Lung (tissue), 12 donors: Measurements from ENCODE around the gene MT1E. TPM values are rescaled to one million over a fixed set of nuclear protein-coding genes. Genes with fewer than 3 reads are reported as not detected.

ENCODE experiments used
- ATAC-seq: fragments of 200-7000 bp; cut with Tn5 transposase; one replicate; pipeline ENCODE4 v1.9.1; 2020; ENCODE audit warnings: moderate number of reproducible peaks; ENCODE audit not compliant: insufficient read depth, low FRiP score
- DNase-seq, 3 donors: peaks; one replicate each; pipeline ENCODE4 v3.0.0-alpha.2; 2013 to 2017
- H3K27ac ChIP-seq, 2 donors: one replicate each; pipeline ENCODE4 v1.5.1; 2013; ENCODE audit warnings: mild to moderate bottlenecking in 2 of 2, moderate library complexity in 2 of 2, control low read depth in 1 of 2, inconsistent platforms in 1 of 2, low read depth in 1 of 2, low read length in 1 of 2
- H3K27me3 ChIP-seq, 3 donors: one replicate each; pipeline ENCODE4 v1.5.1; 2013; ENCODE audit warnings: low read length in 2 of 3; ENCODE audit not compliant: control insufficient read depth in 3 of 3, insufficient read depth in 3 of 3
- H3K36me3 ChIP-seq, 4 donors: one replicate each; pipeline ENCODE4 v1.5.1; 2013; ENCODE audit warnings: low read length in 4 of 4, mild to moderate bottlenecking in 1 of 4, moderate library complexity in 1 of 4; ENCODE audit not compliant: control insufficient read depth in 4 of 4, insufficient read depth in 4 of 4
- H3K4me1 ChIP-seq, 5 donors: one replicate each; pipeline ENCODE4 v1.5.1; 2013; ENCODE audit warnings: low read length in 5 of 5, mild to moderate bottlenecking in 2 of 5, moderate library complexity in 1 of 5; ENCODE audit not compliant: control insufficient read depth in 5 of 5, insufficient read depth in 5 of 5
- H3K4me3 ChIP-seq: one replicate; pipeline ENCODE4 v1.5.1; 2013; ENCODE audit warnings: mild to moderate bottlenecking, control low read depth, moderate library complexity
- H3K9ac ChIP-seq, 2 donors: one replicate each; pipeline ENCODE4 v1.5.1; 2013; ENCODE audit warnings: low read length in 2 of 2, control low read depth in 1 of 2; ENCODE audit not compliant: insufficient read depth in 1 of 2
- H3K9me3 ChIP-seq, 4 donors: one replicate each; pipeline ENCODE4 v1.5.1; 2013; ENCODE audit warnings: low read length in 3 of 4, mild to moderate bottlenecking in 1 of 4, moderate library complexity in 1 of 4; ENCODE audit not compliant: control insufficient read depth in 4 of 4, insufficient read depth in 3 of 4
- CTCF ChIP-seq: IDR thresholded peaks from 2 replicates; pipeline ENCODE4 v1.5.1; 2012; ENCODE audit warnings: mild to moderate bottlenecking; ENCODE audit errors: control extremely low read depth, extremely low read depth
- WGBS, 2 donors: extraction: QIAGEN DNeasy Blood & Tissue Kit; methylation state at CpG; one replicate each; pipeline ENCODE4 v1.1.7; 2013; 5-methylcytosine and 5-hydroxymethylcytosine counted together
- polyA plus RNA-seq, 2 donors: library from polyadenylated mRNA; stranded (reverse); fragments of 200-250 nt; gene quantifications; one replicate each; pipeline ENCODE4 v1.2.1, GENCODE V29; 2013
- total RNA-seq, 2 donors: library from RNA; depleted of rRNA in 1 of 2; stranded (reverse); fragments of >200 nt in 1 of 2; gene quantifications; one replicate each; pipeline ENCODE4 v1.2.1, GENCODE V29; 2014 to 2021
- donor health status: control.
- donor health status: control.
- donor health status: Bipolar disorder and iron deficiency.
- donor health status: healthy.
- donor health status: DM: yes; HTN: yes; CAD: no.

The MT1E gene
- total and polyA plus RNA-seq, 4 donors: 22.1 to 746 (median 159) TPM

DNA sequence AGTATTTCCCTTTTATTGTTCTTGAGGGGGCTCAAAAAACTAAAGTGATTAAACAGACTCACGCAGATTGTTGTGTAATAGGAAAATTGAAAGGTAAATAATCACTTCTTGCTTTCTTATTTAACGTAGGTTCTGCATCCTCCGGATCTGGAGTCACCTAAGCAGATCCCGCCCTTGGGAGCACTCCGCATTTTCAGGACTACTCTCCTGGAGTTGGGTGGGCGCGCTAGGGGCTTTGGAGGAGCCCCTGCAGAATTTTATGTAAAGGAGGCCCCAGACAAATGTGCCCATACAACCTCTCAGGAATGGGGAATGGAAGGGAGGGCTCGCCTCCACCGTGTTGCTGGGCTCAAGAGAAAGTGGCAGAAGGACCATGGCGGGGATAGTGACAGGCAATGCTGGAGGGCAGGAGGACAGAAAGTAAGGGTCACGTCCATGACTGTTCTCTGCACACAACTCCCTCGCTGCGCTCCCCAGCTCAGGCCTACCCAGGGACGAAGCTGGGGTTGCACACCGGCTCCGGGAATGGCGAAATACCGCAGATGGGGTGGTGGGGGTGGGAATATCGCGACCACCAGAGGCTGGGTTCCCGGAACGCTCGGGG is 8.9 kb upstream of the MT1E start:
- peaks cover 0 to 2% (median 0%) of the 10 kb centered on the region in 4 donors for H3K9me3 ChIP-seq

GRCh38 chr16:56617212-56618085 is 8.1 kb upstream of the MT1E start:
- H3K36me3 ChIP-seq: no peaks in the 10 kb centered on the region
- WGBS, 2 donors: 2 to 4% methylated on average over 36 to 41 of the region's 41 CpGs
- ATAC-seq: peak; percentile 85
- peak overlapping the region in 1 of 2 donors; percentile 75 for H3K27ac ChIP-seq
- peaks cover 0 to 14% (median 7%) of the 10 kb centered on the region in 5 donors for H3K4me1 ChIP-seq
- H3K9me3 ChIP-seq: peaks cover 0 to 2% (median 0%) of the 10 kb centered on the region in 4 donors
- peaks cover 0 to 40% (median 6%) of the 10 kb centered on the region in 3 donors for H3K27me3 ChIP-seq
- DNase-seq: peak; percentile 90 to 95 (median 92)
- no peak overlapping the region for H3K9ac ChIP-seq
- TF ChIP-seq CTCF: no peak
- H3K4me3 ChIP-seq: peak overlapping the region; percentile 1

More for the DNA sequence above, 8.9 kb upstream of the MT1E start:
- ATAC-seq (no peak), DNase-seq (no peak)
- Histone ChIP-seq H3K4me3 (peak overlapping the region; percentile 1), H3K27me3 (peaks cover 0 to 40% (median 6%) of the 10 kb centered on the region in 3 donors), H3K36me3 (no peaks in the 10 kb centered on the region), H3K9ac (no peak overlapping the region), H3K4me1 (peaks cover 0 to 14% (median 7%) of the 10 kb centered on the region in 5 donors), H3K27ac (peak overlapping the region in 1 of 2 donors; percentile 75)
- 33 to 38% methylated on average over 23 of the region's 23 CpGs for WGBS, 2 donors
- TF ChIP-seq CTCF: no peak

DNA sequence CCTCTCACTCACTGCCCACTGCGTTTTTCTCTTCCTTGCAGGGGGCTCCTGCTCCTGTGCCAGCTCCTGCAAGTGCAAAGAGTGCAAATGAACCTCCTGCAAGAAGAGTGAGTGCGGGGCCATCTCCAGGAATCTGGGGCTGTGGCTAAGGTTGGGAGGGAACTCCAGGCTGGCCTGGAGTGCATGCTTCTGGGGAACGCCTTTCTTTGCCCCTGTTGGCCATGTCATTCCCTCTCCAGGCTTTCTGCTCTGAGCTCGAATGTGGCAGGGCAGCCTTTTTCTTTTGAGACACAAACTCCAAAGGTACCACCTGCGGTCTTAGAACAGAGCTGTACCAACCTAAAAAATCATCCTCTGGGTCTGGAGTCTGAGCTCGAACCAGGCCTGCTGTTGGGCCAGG is 7.4 kb upstream of the MT1E start:
- H3K4me3 ChIP-seq: no peak overlapping the region
- DNase-seq: no peak

More for the DNA sequence above, 7.4 kb upstream of the MT1E start:
- Histone ChIP-seq H3K4me1 (peaks cover 0 to 14% (median 7%) of the 10 kb centered on the region in 5 donors), H3K9me3 (peaks cover 0 to 2% (median 0%) of the 10 kb centered on the region in 4 donors), H3K9ac (no peak overlapping the region), H3K36me3 (no peaks in the 10 kb centered on the region), H3K27me3 (peaks cover 0 to 40% (median 6%) of the 10 kb centered on the region in 3 donors), H3K27ac (no peak overlapping the region)
- TF ChIP-seq CTCF: no peak
- ATAC-seq: no peak
- WGBS, 2 donors: 50 to 83% methylated on average over 6 of the region's 6 CpGs
